Amygdala (tissue), 56 donors: ENCODE measurements around the gene TSPAN9.
"Not testable (repeated sequence)": the region's sequence is repeated elsewhere in the genome, so short reads cannot be mapped to it uniquely, and the experiment has no call there.

ENCODE experiments used
- DNase-seq, 56 donors: peaks; one replicate each; lab custom pipeline; 2025; lab: John Stamatoyannopoulos, UW

The TSPAN9 gene

DNA sequence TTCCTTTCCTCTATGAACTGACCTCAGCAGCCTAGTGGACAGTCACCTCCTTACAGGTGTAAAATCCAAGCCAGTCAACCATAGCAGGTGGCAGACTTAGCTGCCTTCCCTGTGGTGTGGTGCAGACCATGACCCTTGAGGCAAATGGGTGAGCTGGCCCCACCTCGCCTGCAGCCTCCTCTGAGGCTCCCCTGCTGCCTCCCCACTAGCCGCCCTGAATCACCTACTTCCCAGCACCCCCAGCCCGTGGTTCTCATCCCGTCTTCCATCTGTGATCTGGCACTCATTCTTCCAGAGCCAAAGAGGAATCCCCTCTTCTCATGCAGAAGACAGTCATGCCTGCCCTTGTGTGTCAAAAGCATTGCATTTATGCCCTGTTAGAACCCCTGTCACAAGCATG is 34.4 kb upstream of the TSPAN9 start:
- DNase-seq, result no peak

GRCh38 chr12:3043406-3043805 is 33.8 kb upstream of the TSPAN9 start:
- no peak for DNase-seq

DNA sequence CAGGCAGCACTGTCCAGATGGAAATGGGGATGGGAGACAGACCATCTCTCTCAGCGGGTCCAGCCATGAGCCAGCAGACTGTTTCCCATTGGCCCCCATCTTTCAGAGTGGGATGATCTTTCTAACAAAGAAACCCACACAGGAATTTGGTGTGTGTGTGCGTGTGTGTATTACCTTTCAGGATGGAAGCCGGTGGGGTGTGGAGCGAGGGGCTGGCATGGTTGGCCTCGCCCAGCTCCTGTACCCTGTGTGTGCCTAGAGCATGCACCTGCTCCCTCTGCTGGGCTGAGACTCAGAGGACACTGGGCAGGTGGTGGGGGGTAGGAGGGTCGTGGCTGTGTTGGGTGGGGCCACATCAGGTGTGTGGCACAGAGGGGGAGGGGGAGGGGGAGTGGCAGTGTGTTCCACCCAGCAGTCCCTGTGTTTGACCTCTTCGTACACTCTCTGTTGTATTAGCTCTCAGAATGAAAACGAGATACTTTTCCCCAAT is 33.0 kb upstream of the TSPAN9 start:
- no peak for DNase-seq

DNA sequence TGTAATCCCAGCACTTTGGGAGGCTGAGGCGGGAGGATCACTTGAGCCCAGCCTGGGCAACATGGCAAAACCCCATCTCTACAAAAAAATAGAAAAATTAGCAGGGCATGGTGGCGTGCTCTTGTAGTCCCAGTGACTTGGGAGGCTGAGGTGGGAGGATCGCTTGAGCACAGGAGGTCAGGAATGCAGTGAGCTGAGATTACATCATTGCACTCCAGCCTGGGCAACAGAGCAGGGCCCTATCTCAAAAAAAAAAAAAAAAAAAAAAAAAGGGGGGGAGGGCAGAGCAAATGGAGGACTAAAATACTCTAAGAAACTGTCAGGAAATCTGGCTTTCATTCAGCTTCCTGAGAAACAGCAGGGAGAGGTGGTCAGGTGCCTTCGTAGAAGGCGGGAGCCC is 31.7 kb upstream of the TSPAN9 start:
- no peak for DNase-seq

GRCh38 chr12:3045989-3046388 is 31.2 kb upstream of the TSPAN9 start:
- DNase-seq, result no peak

DNA sequence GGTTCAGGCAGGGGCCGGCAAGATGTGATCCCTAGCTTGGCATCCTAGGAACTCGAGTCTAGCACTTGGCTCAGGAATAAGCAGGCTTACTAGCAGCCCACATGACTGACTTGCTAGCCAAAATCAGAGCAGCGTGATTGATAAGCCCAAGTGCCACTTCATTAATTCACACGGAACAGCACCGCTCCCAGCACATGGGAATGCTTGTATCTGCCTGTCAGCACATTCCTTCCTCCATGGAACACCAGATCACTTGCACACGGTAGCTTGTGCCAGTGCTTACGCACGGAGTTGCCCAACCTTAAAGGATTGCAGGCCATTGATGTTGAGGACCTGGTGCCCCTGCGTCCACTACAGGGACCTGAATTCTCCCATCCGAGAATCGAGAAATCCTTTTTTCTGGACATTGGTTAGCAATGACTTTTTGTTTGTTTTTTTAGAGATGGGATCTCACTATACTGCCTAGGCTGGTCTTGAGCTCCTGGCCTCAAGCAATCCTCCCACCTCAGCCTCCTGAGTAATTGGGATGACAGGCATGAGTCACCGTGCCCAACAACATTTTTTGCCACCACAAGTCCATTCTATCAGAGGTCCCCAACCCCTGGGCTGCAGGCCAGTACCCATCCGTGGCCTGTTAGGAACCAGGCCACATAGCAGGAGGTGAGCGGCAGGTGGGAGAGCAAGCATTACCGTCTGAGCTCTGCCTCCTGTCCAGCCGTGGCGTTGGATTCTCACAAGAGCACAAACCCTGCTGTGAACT is 30.6 kb upstream of the TSPAN9 start:
- DNase-seq, result no peak

GRCh38 chr12:3047961-3048360 is 29.2 kb upstream of the TSPAN9 start:
- no peak for DNase-seq

DNA sequence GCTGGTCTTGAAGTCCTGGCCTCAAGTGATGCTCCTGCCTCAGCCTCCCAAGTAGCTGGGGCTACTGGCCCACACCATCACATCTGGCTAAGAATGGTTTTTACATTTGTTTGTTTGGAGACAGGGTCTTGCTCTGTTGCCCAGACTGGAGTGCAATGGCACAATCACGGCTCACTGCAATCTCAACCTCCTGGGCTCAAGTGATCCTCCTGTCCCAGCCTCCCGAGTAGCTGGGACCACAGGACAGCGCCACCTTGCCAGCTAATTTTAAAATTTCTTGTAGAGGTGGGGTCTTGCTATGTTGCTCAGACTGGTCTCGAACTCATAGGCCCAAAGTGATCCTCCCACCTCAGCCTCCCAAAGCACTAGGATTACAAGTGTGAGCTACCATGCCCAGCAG is 28.6 kb upstream of the TSPAN9 start:
- no peak for DNase-seq

GRCh38 chr12:3049176-3049575 is 28.0 kb upstream of the TSPAN9 start:
- DNase-seq, result no peak

- DNase-seq, result no peak
Measured at GRCh38 chr12:3049611-3050249, 27.4 kb upstream of the TSPAN9 start.

- no peak for DNase-seq
Measured at GRCh38 chr12:3054374-3054773, 22.8 kb upstream of the TSPAN9 start.

GRCh38 chr12:3055026-3055703 is 22.0 kb upstream of the TSPAN9 start:
- no peak for DNase-seq

GRCh38 chr12:3055704-3056467 is 21.3 kb upstream of the TSPAN9 start:
- DNase-seq, result no peak

DNA sequence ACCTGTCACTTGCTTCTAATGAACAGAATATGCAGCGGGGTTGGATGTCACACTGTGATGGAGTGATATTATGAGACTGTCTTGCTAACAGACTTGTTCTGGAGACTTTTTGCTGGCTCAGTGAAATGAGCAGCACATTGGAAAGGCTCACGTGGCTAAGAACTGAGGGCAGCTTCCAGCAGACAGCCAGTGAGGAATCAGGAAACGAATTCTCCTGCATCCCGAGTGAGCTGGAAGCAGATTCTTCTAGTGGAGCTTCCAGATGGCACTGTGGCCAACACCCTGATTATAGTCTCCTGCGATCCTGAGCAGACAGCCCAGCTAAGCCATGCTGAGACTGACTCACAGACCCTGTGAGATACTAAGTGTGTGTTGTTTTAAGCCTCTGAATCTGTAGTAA is 16.1 kb upstream of the TSPAN9 start:
- peak in 9 of 56 donors; percentile 8 to 52 (median 12) for DNase-seq

DNA sequence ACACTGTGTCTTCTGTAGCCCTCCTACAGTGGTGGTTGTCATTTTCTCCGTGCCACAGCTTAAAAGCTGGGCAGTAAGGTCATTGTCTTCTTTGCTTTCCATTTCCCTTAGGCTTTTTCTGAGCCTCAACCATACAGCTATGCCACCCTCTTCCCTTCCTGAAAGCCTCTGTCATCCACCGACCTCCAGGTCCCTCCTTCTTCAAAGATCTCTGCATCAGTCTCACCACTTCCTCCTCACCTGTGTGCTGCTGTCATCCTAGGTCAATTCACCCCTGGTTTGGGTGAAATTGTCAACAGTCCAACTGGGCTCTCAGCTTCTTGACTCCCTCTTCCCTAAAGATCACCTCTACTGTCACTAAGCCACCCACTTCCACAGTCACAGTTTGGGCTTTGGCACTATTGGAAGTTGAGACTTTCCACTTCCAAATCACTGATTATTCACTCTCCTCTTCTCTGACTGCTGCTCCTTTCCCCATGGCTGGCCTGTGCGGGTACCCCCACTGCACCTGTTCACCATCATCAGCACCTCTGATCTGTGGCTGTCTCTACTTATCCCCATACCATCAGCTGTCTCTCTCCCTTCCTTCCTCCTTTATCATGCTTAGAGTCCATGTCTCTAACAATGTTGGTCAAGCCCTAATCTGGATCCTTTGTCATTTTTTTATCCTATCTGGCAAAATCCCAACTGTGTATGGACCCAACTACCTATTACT is 15.5 kb upstream of the TSPAN9 start:
- DNase-seq, result no peak

- no peak for DNase-seq
Measured at GRCh38 chr12:3065300-3065699, 11.9 kb upstream of the TSPAN9 start.

GRCh38 chr12:3065846-3066245 is 11.3 kb upstream of the TSPAN9 start:
- not testable (repeated sequence) for DNase-seq

DNA sequence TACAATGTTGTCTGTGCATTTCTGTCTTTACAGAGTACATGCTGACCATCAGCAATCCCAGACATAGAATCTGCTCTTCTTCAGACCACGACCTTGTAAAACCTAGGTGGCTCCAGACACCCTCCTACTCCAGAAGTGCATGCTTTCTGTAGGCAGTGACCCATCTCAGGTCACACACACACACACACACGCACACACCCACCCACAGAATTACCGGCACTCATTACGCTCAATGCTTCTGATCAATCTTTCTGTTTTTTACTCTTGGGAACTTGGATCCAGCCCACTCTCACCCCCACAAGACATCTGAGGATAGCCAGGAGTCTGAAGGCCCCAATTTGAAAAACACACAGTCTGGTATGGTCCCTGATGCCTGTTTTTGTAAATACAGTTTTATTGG is 7.5 kb upstream of the TSPAN9 start:
- no peak for DNase-seq

DNA sequence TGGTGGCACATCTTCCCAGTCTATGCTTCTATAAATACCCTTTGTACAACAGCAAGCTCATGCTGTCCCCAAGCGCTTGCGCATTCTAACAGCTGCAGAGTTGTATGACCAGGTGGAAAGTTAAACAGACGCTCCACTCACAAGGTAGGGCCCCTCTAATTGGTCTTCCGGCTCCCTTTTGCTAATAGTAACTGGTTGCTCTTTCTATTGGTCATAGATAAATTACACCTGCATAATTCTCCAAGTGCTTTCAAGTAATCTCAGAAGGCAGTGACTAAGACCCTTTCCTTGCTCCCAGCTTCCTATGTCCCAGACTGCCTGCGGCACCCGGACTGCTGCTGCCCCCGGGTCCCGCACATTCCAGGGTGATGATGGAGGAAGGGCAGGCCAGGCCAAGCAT is 6.1 kb upstream of the TSPAN9 start:
- DNase-seq, result no peak

GRCh38 chr12:3071710-3072109 is 5.5 kb upstream of the TSPAN9 start:
- no peak for DNase-seq
